NCI-H187 treated with DMSO at 0.1 percent for 48 hours (cell line): ENCODE data around the gene GARIN5A.

Source experiments
- DNase-seq: peaks from one replicate; lab custom pipeline; 2025; lab: John Stamatoyannopoulos, UW

The GARIN5A gene

GRCh38 chr19:50417111-50418081 lies 59.3 kb downstream of the GARIN5A start:
- DNase-seq = no peak
